Tongue (tissue), 2 donors: Measurements from ENCODE around the gene KLF13. TPM values are rescaled to one million over a fixed set of nuclear protein-coding genes. Genes with fewer than 3 reads are reported as not detected.

Source experiments
- DNase-seq: peaks from one replicate; pipeline ENCODE4 v3.0.0-alpha.2; 2015
- total RNA-seq: library from RNA; depleted of rRNA; stranded (reverse); fragments of >200 nt; gene quantifications from one replicate; pipeline ENCODE4 v1.2.3, GENCODE V29; 2014

The KLF13 gene
- total RNA-seq, 1 donor from 2014 or later: 37.5 TPM

DNA sequence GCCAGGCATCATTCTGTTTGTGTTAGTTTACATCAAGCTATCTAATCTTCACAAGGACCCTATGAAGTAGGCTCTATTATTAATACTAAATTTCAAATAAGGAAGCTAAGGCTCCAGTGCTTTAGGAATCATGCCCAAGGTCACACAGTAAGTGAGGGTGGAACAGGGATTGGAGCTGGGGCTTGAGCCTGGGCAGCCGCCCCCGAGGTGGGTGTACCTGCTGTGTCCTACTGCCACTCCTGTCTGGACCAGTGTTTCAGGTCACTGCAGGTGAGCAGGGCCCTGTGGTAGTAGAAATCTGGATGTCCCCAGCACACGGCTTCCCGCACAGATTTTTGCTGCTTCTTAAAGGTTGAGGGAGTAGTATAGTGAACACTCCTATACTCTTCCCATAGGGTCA lies 6.5 kb downstream of the KLF13 start:
- no peak for DNase-seq

DNA sequence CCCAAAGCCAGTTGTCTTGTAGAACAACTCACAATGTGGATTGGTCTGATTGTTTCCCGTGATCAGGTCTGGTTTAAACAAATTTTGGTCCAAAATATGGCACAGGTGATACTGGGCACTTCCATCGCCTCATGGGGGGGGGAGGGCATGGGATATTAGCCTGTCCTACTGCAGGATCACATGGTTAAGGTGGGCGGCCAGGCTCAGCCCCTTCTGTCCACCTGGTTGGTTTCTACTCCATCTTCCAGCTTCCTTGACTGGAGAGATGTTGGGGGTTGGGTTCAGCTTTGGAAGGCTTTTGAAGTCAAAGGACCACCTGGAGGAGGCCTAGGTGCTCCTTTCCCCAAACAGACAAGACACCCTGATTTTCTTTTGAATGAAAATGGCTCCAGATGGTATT lies 7.2 kb downstream of the KLF13 start:
- no peak for DNase-seq

- DNase-seq: no peak
Observed at GRCh38 chr15:31335989-31336592, 9.5 kb downstream of the KLF13 start.

DNA sequence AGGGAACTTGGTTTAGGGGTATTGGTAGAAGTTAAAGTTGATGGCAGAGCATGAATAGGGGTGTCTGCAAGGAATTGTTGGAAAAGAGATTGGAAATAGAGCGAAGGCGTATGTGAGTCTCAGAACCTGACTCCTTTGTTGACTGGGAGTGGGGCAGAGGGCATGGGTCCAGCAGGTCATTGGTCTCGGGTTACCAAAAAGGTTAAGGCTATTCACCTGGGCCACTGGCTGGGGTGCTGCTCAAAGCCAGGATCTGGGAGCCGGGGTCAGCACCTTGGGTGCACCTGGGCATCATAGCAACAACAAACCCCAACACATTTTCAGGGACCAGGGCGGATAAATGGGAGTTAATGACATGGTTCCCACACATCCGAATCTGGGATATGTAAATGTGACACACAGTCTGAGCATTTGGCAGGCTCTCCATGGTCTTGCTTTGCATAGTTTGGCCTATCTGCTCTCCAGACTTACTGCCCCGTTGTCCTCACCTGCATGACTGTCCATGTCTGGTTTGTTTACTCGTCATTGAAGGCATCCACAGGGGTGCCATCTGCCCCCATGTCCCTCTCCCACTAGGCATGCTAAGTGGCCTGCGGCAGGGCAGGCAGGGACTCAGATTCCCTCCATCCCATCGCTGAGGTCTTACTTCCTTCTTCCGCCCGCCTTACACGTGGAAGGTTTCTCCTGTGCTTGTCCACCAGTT lies 10.1 kb downstream of the KLF13 start:
- no peak for DNase-seq

DNA sequence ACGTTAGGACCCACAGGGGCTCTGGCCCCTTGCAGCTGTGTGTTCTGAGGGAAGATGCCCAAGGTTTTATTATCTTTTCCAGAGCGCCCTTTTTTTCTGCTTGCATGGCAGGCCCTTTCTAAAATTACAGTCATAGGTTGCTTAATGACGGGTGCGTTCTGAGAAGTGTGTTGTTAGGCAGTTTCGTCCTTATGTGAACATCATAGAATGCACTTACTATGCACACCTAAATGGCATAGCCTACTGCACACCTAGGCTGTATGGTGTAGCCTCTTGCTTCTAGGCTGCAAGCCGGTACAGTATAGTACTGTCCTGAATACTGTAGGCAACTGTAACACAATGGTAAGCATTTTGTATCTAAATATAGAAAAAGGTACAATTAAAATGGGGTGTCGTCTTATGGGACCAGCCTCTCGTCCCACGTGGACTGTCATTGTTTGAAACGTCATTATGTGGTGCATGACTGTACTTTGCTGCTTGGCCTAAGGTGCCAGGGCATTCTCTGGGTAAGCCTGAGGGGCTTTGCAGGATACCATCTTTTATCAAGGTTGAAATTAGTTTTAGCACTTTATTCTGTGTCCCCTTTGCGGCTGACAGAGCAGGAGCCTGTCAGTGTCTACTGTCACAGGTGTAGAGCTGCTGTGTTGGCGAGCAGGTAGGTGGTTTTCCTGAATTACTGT lies 10.9 kb downstream of the KLF13 start:
- no peak for DNase-seq

- peak; percentile 64 for DNase-seq
Observed at GRCh38 chr15:31338318-31338878, 11.8 kb downstream of the KLF13 start.

DNA sequence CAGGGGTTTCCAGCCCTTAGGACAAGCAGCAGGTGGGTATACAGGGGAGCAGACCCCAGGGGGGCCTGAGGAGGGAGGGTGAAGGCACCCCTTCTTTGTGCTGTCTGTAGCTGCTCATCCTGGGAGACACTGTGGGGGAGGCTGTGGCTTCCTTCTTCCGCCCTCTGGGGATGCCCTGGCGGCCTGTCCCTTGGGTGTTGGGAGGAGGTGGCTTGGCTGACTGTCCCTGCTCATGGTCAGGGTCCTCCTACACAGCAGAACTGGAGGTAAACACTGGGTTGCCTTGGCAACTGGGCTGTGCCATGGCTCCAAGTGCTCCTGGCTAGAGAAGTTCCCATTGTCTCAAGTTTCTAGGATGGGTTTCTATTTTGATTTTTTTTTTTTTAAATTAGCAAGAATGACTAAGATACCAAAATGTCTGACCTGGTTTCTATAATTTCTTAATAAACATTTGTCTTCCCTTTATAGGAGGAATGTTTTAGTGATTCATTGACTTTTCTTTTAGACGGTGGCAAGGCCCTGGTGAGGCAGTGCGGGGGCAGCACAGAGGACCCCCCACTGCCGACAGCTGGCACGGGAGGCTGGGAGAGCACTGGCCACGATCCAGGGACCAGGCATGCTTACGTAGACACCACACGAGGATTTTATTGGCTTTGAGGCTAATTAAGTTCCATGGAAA lies 12.4 kb downstream of the KLF13 start:
- DNase-seq: peak; percentile 88

- DNase-seq: no peak
Observed at GRCh38 chr15:31339558-31339895, 12.9 kb downstream of the KLF13 start.

GRCh38 chr15:31340047-31340446 lies 13.4 kb downstream of the KLF13 start:
- no peak for DNase-seq

DNA sequence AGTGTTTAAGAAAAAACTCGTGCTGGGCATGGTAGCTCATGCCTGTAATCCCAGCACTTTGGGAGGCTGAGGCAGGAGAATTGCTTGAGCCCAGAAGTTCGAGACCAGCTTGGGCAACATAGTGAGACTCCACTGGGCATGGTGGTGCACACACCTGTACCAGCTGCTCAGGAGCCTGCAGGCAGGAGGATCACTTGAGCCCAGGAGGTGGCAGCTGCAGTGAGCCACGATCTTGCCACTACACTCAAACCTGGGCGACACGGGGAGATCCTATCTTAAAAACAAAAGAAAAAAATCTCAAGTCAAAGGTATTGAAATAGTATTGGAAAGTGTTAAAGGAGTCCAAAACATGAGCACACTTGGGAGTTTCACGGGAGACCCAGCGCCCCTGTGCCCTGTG lies 14.0 kb downstream of the KLF13 start:
- DNase-seq: no peak

GRCh38 chr15:31341071-31341470 lies 14.4 kb downstream of the KLF13 start:
- no peak for DNase-seq

GRCh38 chr15:31341496-31342195 lies 15.0 kb downstream of the KLF13 start:
- DNase-seq: no peak

DNA sequence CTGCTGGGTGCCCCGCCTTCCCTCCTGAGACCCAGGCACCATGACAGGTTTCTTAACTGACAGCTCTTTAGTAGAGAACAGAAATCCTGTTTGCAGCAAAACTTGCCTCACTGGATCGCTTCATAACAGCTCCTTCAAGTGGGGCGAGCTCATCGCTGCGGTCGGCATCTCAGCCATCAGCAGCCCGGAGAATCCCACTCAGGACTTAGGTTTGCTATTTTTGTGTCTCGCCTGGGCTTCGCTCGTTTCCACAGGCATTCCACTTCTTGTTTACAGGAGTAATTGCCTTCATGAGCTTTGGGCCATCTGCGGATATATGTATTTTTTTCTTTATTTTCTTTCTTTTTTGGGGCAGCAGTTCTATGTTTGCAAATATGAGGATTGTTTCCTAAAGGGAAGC lies 15.7 kb downstream of the KLF13 start:
- DNase-seq: no peak

- no peak for DNase-seq
Observed at GRCh38 chr15:31342781-31343626, 16.4 kb downstream of the KLF13 start.

DNA sequence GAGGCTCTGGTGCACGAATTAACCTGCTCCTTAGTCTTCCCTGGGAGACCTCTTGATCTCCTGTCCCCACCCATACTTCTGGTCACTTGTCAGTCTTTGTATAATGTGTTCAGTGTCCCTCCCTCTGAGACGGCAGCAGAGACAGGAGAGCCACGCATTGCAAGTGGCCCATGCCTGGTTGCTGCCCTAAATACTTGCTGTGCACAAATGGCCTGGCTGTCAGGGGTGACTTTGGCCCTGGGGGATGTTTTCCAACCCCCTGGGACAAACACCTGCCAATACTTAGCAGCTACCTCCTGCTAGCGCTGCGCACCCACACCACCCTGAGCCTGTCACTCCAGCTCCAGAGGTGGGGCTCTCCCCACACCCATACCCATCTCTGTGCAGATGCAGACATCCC lies 17.2 kb downstream of the KLF13 start:
- DNase-seq: no peak

DNA sequence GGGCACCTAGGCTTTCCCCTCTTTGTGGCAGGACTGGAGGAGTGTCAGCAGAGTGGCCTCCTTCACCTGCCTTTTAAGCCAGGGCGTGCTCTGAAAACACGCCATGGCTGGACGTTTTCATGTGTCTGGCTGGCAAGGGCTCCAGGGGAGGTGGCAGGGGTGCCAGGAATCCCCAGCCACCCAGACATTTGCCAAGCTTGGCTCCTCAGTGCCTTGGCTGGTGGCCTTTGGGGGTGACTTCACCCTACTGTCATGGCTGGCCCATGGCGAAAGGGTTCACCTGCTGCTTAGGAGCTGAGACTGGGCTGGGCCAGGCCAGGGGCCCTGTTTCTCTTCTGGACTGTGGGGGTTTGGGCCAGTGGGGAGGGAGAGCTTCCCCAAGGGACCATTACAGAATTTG lies 17.6 kb downstream of the KLF13 start:
- DNase-seq: no peak

DNA sequence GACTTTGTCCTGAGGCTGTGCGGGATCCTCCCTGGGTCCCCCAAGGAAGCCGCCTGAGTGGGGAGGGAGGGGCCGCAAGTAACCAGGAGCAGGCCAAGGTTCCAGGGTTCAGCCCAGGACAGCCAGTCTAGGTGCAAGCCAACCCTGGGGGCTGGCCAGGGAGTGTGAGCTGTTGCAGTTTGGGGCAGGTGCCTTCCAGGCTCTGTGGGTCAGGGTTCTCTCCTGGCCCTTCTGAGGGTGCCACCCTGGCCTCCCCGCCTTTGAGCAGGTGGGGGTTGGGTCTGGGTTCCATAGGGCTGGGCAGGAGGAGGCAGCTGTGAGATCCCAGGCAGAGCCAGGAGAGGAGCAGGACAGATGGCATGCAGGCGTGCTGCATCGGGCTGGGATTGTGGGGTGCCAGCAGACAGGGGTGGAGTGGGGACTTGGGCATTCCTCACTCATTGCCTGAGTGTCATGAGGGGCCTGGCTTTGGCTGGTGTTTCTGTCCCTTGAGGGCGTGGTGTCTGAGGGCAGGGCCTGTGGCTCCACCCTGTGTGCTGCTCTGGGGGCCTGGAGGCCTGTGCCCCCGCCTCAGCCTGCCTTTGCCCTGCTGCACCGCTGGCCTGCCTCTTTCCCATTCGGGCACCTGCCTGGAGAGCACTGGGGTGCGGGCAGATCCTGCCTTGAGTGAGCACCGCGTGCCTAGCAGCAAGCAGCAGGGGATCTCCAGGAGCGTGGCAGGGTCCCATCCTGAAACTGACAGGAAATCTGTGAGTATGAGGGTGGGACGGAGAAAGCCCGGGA lies 18.4 kb downstream of the KLF13 start:
- peak; percentile 77 for DNase-seq

GRCh38 chr15:31345606-31346366 lies 19.2 kb downstream of the KLF13 start:
- no peak for DNase-seq

GRCh38 chr15:31346367-31347066 lies 19.9 kb downstream of the KLF13 start:
- no peak for DNase-seq
